Mesothelial cell of epicardium (in vitro differentiated cells): ENCODE results near the gene CCDC88C. TPM values are rescaled to one million over a fixed set of nuclear protein-coding genes. Genes with fewer than 3 reads are reported as not detected.

Source experiments
- DNase-seq, 2 experiments: peaks; one replicate each; pipeline ENCODE4 v3.0.0; 2021; ENCODE audit warnings: low spot score in 2 of 2; ENCODE audit not compliant: unreplicated experiment in 2 of 2
- H3K27ac Mint-ChIP-seq: 2 replicates; pipeline ENCODE4 v1.8.0; 2021; ENCODE audit warnings: mixed read lengths
- H3K27me3 Mint-ChIP-seq: 2 replicates; pipeline ENCODE4 v1.8.0; 2021; ENCODE audit warnings: low read depth, mixed read lengths
- H3K36me3 Mint-ChIP-seq: 2 replicates; pipeline ENCODE4 v1.8.0; 2021; ENCODE audit warnings: mixed read lengths
- H3K4me1 Mint-ChIP-seq: 2 replicates; pipeline ENCODE4 v1.8.0; 2021; ENCODE audit warnings: mixed read lengths
- H3K4me3 Mint-ChIP-seq: 2 replicates; pipeline ENCODE4 v1.8.0; 2021; ENCODE audit warnings: mild to moderate bottlenecking, moderate library complexity, mixed read lengths
- H3K9me3 Mint-ChIP-seq: 2 replicates; pipeline ENCODE4 v1.8.0; 2021; ENCODE audit warnings: mixed read lengths
- total RNA-seq: library from RNA; stranded (reverse); gene quantifications from 3 replicates; pipeline ENCODE4 v1.2.1, GENCODE V29; 2021
- TF ChIP-seq, protein P1 (sequence below): fragments of 200-600 bp; sonication (generic); IDR thresholded peaks from one replicate; pipeline ENCODE4 v1.5.0; 2021; ENCODE audit warnings: antibody characterized with exemption; ENCODE audit not compliant: unreplicated experiment

CCDC88C gene
- total RNA-seq, 1 donor from 2014 or later: 23.7 TPM

GRCh38 chr14:91235841-91236240 lies 181.8 kb downstream of the CCDC88C start:
- Mint-ChIP-seq H3K4me1 (no peaks in the 10 kb centered on the region), H3K4me3 (no peak overlapping the region), H3K27me3 (no peaks in the 10 kb centered on the region), H3K9me3 (peaks cover 32% of the 10 kb centered on the region), H3K27ac (no peak overlapping the region), H3K36me3 (peaks cover 19% of the 10 kb centered on the region)
- TF ChIP-seq, protein P1, sequence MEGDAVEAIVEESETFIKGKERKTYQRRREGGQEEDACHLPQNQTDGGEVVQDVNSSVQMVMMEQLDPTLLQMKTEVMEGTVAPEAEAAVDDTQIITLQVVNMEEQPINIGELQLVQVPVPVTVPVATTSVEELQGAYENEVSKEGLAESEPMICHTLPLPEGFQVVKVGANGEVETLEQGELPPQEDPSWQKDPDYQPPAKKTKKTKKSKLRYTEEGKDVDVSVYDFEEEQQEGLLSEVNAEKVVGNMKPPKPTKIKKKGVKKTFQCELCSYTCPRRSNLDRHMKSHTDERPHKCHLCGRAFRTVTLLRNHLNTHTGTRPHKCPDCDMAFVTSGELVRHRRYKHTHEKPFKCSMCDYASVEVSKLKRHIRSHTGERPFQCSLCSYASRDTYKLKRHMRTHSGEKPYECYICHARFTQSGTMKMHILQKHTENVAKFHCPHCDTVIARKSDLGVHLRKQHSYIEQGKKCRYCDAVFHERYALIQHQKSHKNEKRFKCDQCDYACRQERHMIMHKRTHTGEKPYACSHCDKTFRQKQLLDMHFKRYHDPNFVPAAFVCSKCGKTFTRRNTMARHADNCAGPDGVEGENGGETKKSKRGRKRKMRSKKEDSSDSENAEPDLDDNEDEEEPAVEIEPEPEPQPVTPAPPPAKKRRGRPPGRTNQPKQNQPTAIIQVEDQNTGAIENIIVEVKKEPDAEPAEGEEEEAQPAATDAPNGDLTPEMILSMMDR: no peak
- DNase-seq: no peak

- H3K4me3 Mint-ChIP-seq: no peak overlapping the region
- peaks cover 26% of the 10 kb centered on the region for H3K36me3 Mint-ChIP-seq
- H3K27me3 Mint-ChIP-seq: no peaks in the 10 kb centered on the region
- no peaks in the 10 kb centered on the region for H3K4me1 Mint-ChIP-seq
- TF ChIP-seq, protein P1: no peak
- DNase-seq: no peak
- no peak overlapping the region for H3K27ac Mint-ChIP-seq
- peaks cover 29% of the 10 kb centered on the region for H3K9me3 Mint-ChIP-seq
Measured at GRCh38 chr14:91234791-91235114, 182.9 kb downstream of the CCDC88C start.

DNA sequence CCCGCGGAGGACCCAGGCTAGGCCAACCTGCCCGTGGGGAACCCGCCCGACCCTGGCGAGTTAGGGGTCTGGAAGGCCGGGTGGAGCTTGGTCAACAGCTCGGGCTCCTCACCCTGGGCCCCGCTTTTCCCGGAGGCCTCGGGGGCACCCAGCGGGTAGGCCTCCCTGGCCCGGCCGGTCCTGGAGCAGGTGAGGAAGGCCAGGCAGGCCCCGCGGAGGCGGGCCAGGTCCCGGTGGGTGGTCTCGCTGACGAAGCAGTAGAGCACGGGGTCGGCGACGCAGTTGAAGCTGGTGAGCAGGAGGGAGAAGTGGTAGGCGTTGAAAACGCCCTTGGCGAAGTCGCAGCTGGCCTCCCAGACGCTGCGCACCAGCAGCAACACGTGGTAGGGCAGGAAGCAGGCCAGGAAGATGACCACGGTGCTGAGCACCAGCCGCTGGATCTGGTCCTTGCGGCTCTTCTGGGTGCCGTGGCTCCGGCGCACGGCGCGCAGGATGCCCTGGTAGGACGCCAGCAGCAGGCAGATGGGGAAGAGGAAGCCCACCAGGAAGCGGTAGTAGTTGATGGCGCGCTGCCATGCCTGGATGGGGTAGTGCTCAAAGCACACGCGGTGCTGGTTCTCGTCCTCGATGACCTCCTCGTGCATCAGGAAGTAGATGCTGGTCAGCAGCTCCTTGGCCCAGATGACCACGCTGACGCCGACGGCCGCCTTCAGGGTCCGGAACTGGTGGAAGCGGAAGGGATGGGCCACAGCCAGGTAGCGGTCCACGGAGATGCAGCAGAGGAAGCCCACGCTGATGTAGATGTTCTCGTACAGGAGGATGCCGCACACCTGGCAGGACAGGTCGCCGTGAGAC lies 183.5 kb downstream of the CCDC88C start:
- H3K27me3 Mint-ChIP-seq: no peaks in the 10 kb centered on the region
- H3K27ac Mint-ChIP-seq: no peak overlapping the region
- H3K9me3 Mint-ChIP-seq: peaks cover 24% of the 10 kb centered on the region
- TF ChIP-seq, protein P1: no peak
- no peaks in the 10 kb centered on the region for H3K4me1 Mint-ChIP-seq
- H3K4me3 Mint-ChIP-seq: no peak overlapping the region
- no peak for DNase-seq
- peaks cover 29% of the 10 kb centered on the region for H3K36me3 Mint-ChIP-seq

DNA sequence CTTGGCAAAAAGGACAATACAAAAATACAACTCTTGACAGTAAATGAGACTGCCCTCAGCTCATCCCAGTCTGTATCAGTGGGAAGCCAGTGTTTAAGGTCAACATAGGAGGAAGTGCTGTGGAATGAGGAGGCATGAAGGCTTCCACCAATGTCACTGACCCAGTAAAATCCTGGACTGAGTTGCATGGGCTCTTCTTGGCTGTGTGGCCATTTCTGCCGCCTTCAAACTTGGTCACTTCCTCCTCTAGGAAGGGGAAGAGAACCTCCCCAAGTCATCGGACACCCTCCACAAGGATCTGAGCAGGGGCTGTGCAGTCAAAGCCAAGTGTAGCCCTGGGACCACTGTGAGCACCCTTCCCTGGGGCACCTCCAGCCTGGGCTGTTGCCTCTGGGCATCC lies 185.0 kb downstream of the CCDC88C start:
- no peak for DNase-seq
- Mint-ChIP-seq H3K4me1 (no peaks in the 10 kb centered on the region), H3K27ac (no peak overlapping the region), H3K4me3 (no peak overlapping the region), H3K9me3 (peaks cover 17% of the 10 kb centered on the region), H3K27me3 (no peaks in the 10 kb centered on the region), H3K36me3 (peaks cover 29% of the 10 kb centered on the region)
- TF ChIP-seq, protein P1: no peak

GRCh38 chr14:91232052-91232451 lies 185.6 kb downstream of the CCDC88C start:
- no peaks in the 10 kb centered on the region for H3K4me1 Mint-ChIP-seq
- peaks cover 29% of the 10 kb centered on the region for H3K36me3 Mint-ChIP-seq
- no peak for DNase-seq
- no peaks in the 10 kb centered on the region for H3K27me3 Mint-ChIP-seq
- H3K9me3 Mint-ChIP-seq: peaks cover 17% of the 10 kb centered on the region
- H3K4me3 Mint-ChIP-seq: no peak overlapping the region
- TF ChIP-seq, protein P1: no peak
- H3K27ac Mint-ChIP-seq: no peak overlapping the region

DNA sequence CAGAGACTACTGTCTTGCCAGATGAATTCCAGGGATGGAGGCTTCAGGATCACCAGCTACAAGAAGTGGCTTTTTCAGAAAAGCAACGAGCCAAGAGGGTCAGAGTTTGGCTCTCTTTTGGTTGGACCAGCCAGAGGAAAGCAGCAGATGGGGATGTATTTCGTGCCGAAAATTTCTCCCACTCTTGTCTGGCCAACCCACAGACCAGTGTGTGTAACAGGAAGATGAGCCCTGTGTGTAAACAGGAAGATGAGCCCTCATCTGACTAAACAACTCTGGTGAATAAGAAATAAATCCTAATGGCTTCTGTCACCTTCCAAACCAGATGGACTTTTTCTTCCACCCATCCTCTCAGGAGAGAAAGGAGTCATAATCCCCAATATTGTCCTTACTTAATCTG lies 186.2 kb downstream of the CCDC88C start:
- no peaks in the 10 kb centered on the region for H3K27me3 Mint-ChIP-seq
- H3K9me3 Mint-ChIP-seq: peaks cover 17% of the 10 kb centered on the region
- TF ChIP-seq, protein P1: no peak
- H3K4me1 Mint-ChIP-seq: no peaks in the 10 kb centered on the region
- no peak for DNase-seq
- H3K27ac Mint-ChIP-seq: no peak overlapping the region
- H3K36me3 Mint-ChIP-seq: peaks cover 29% of the 10 kb centered on the region
- H3K4me3 Mint-ChIP-seq: no peak overlapping the region
